H9 (cell line): ENCODE data around the gene ARHGAP22. TPM values are rescaled to one million over a fixed set of nuclear protein-coding genes. Genes with fewer than 3 reads are reported as not detected.
A peak's percentile ranks its signal among the peaks of the same experiment; 100 is the strongest.

Experiments
- DNase-seq: peaks from one replicate; pipeline ENCODE4 v3.0.0-alpha.2; 2017
- H2AFZ ChIP-seq: one replicate; pipeline ENCODE4 v1.6.1; 2013; ENCODE audit warnings: mild to moderate bottlenecking, low read length, control low read depth, moderate library complexity
- H2AK5ac ChIP-seq: 2 replicates; pipeline ENCODE4 v1.6.1; 2013; ENCODE audit warnings: low read length, control low read depth, mixed read lengths; ENCODE audit not compliant: insufficient read length
- H2BK120ac ChIP-seq: one replicate; pipeline ENCODE4 v1.6.1; 2013; ENCODE audit warnings: low read depth, mild to moderate bottlenecking, low read length, control low read depth, inconsistent platforms; ENCODE audit not compliant: poor library complexity, severe bottlenecking
- H2BK12ac ChIP-seq: 2 replicates; pipeline ENCODE4 v1.6.1; 2013; ENCODE audit warnings: low read length, control low read depth, mixed read lengths, low read depth; ENCODE audit not compliant: insufficient read length
- H2BK15ac ChIP-seq: 2 replicates; pipeline ENCODE4 v1.6.1; 2013; ENCODE audit warnings: low read depth, low read length, control low read depth
- H2BK20ac ChIP-seq: one replicate; pipeline ENCODE4 v1.6.1; 2013; ENCODE audit warnings: low read depth, mild to moderate bottlenecking, low read length, control low read depth, inconsistent platforms; ENCODE audit not compliant: poor library complexity, severe bottlenecking
- H2BK5ac ChIP-seq: 2 replicates; pipeline ENCODE4 v1.6.1; 2013; ENCODE audit warnings: low read length, control low read depth, mixed read lengths; ENCODE audit not compliant: insufficient read length
- H3K14ac ChIP-seq: 2 replicates; pipeline ENCODE4 v1.6.1; 2013; ENCODE audit warnings: low read length, control low read depth; ENCODE audit not compliant: insufficient read depth
- H3K18ac ChIP-seq: 2 replicates; pipeline ENCODE4 v1.6.1; 2013; ENCODE audit warnings: low read depth, mild to moderate bottlenecking, mixed read lengths, low read length, control low read depth; ENCODE audit not compliant: insufficient read length
- H3K23ac ChIP-seq: 2 replicates; pipeline ENCODE4 v1.6.1; 2013; ENCODE audit warnings: low read length, control low read depth, mixed read lengths, low read depth; ENCODE audit not compliant: insufficient read length
- H3K23me2 ChIP-seq: 2 replicates; pipeline ENCODE4 v1.6.1; 2013; ENCODE audit warnings: low read depth, mild to moderate bottlenecking, mixed read lengths, low read length, control low read depth; ENCODE audit not compliant: insufficient read length, poor library complexity, severe bottlenecking
- H3K27ac ChIP-seq: 2 replicates; pipeline ENCODE4 v1.5.1; 2013; ENCODE audit warnings: low read length, control low read depth, mixed read lengths, low read depth; ENCODE audit not compliant: insufficient read length
- H3K27me3 ChIP-seq: 2 replicates; pipeline ENCODE4 v1.6.1; 2013; ENCODE audit warnings: low read length, control low read depth, inconsistent platforms; ENCODE audit not compliant: insufficient read depth
- H3K4ac ChIP-seq: 2 replicates; pipeline ENCODE4 v1.6.1; 2013; ENCODE audit warnings: low read depth, mild to moderate bottlenecking, control low read depth, inconsistent platforms, low read length, moderate library complexity
- H3K4me1 ChIP-seq: 2 replicates; pipeline ENCODE4 v1.6.1; 2013; ENCODE audit warnings: low read length, control low read depth, inconsistent platforms; ENCODE audit not compliant: insufficient read depth
- H3K4me2 ChIP-seq: 2 replicates; pipeline ENCODE4 v1.6.1; 2013; ENCODE audit warnings: low read length, control low read depth, mixed read lengths; ENCODE audit not compliant: insufficient read length, insufficient read depth
- H3K56ac ChIP-seq: 2 replicates; pipeline ENCODE4 v1.6.1; 2013; ENCODE audit warnings: low read depth, mild to moderate bottlenecking, mixed read lengths, low read length, control low read depth; ENCODE audit not compliant: insufficient read length
- H3K79me1 ChIP-seq: 2 replicates; pipeline ENCODE4 v1.6.1; 2013; ENCODE audit warnings: low read depth, mild to moderate bottlenecking, moderate library complexity, low read length, control low read depth, inconsistent platforms; ENCODE audit not compliant: insufficient read depth, poor library complexity, severe bottlenecking
- H3K79me2 ChIP-seq: 2 replicates; pipeline ENCODE4 v1.6.1; 2013; ENCODE audit warnings: low read length, control low read depth, inconsistent platforms; ENCODE audit not compliant: insufficient read depth
- H3K9ac ChIP-seq: 2 replicates; pipeline ENCODE4 v1.6.1; 2013; ENCODE audit warnings: low read length, control low read depth, mixed read lengths; ENCODE audit not compliant: insufficient read length; ENCODE audit errors: extremely low read depth
- H3K9me3 ChIP-seq: one replicate; pipeline ENCODE4 v1.6.1; 2013; ENCODE audit warnings: low read depth, low read length, inconsistent platforms; ENCODE audit not compliant: control insufficient read depth
- H3T11ph ChIP-seq: one replicate; pipeline ENCODE4 v1.6.1; 2013; ENCODE audit warnings: mild to moderate bottlenecking, low read length, control low read depth, inconsistent platforms
- H4K20me1 ChIP-seq: one replicate; pipeline ENCODE4 v1.6.1; 2013; ENCODE audit not compliant: control insufficient read depth, insufficient read length, insufficient read depth
- H4K5ac ChIP-seq: 2 replicates; pipeline ENCODE4 v1.6.1; 2013; ENCODE audit warnings: low read depth, mild to moderate bottlenecking, mixed read lengths, low read length, control low read depth; ENCODE audit not compliant: insufficient read length
- H4K8ac ChIP-seq: replicated peaks from 2 replicates; pipeline ENCODE4 v1.6.1; 2013; ENCODE audit warnings: low read length, control low read depth, mixed read lengths, low read depth; ENCODE audit not compliant: insufficient read length
- H4K91ac ChIP-seq: 2 replicates; pipeline ENCODE4 v1.6.1; 2013; ENCODE audit warnings: low read depth, mild to moderate bottlenecking, moderate library complexity, mixed read lengths, low read length, control low read depth; ENCODE audit not compliant: insufficient read length
- H3K27ac Mint-ChIP-seq, 3 experiments: 2 replicates in 2 of 3; 3 replicates in 1 of 3; pipeline ENCODE4 v1.8.0; 2020 to 2021; ENCODE audit warnings: mixed read lengths in 3 of 3, mild to moderate bottlenecking in 1 of 3, moderate library complexity in 1 of 3
- H3K27me3 Mint-ChIP-seq: 2 replicates; pipeline ENCODE4 v1.8.0; 2021; ENCODE audit warnings: low read depth, mild to moderate bottlenecking, moderate library complexity, mixed read lengths
- H3K36me3 Mint-ChIP-seq, 3 experiments: 2 replicates in 2 of 3; 3 replicates in 1 of 3; pipeline ENCODE4 v1.8.0; 2020 to 2021; ENCODE audit warnings: low read depth in 3 of 3, mixed read lengths in 3 of 3; ENCODE audit not compliant: insufficient read depth in 1 of 3
- H3K4me1 Mint-ChIP-seq, 2 experiments: 2 replicates each; pipeline ENCODE4 v1.8.0; 2020; ENCODE audit warnings: mixed read lengths in 2 of 2
- H3K4me3 Mint-ChIP-seq, 2 experiments: 2 replicates in 1 of 2; 3 replicates in 1 of 2; pipeline ENCODE4 v1.8.0; 2020 to 2021; ENCODE audit warnings: mild to moderate bottlenecking in 2 of 2, mixed read lengths in 2 of 2, moderate library complexity in 1 of 2
- H3K9me3 Mint-ChIP-seq, 2 experiments: 2 replicates in 1 of 2; 3 replicates in 1 of 2; pipeline ENCODE4 v1.8.0; 2020; ENCODE audit warnings: mild to moderate bottlenecking in 2 of 2, mixed read lengths in 2 of 2, moderate library complexity in 1 of 2
- CTCF ChIP-seq: fragments of 200-600 bp; sonication (generic); conservative IDR thresholded peaks from 3 replicates; pipeline ENCODE4 v1.8.0; 2021; ENCODE audit warnings: antibody characterized with exemption, mild to moderate bottlenecking
- WGBS: extraction: QIAGEN DNeasy Blood & Tissue Kit; methylation state at CpG from one replicate; pipeline ENCODE4 v1.1.7; 2013; ENCODE audit warnings: missing lambda C conversion rate, low lambda C conversion rate, mixed read lengths; ENCODE audit not compliant: insufficient read length; ENCODE audit errors: extremely low coverage; 5-methylcytosine and 5-hydroxymethylcytosine counted together
- total RNA-seq: library from RNA; stranded (reverse); gene quantifications from 2 replicates; pipeline ENCODE4 v1.2.1, GENCODE V29; 2021

Gene ARHGAP22
- total RNA-seq, 1 experiment from 2014 or later: 7.4 TPM

- no peak overlapping the region for H3K4me2 ChIP-seq
- H3K27ac Mint-ChIP-seq: peak overlapping the region in 1 of 3 experiments; percentile 61; a peak in 2 of 7 replicates
- no CpG with 5 or more reads among the region's 15 CpGs for WGBS
- no peak overlapping the region for H2BK5ac ChIP-seq
- H3K18ac ChIP-seq: no peak overlapping the region
- no peaks in the 10 kb centered on the region for H3K9me3 Mint-ChIP-seq
- no peak overlapping the region for H2BK20ac ChIP-seq
- no peak overlapping the region for H4K5ac ChIP-seq
- H3K27me3 ChIP-seq: no peaks in the 10 kb centered on the region
- no peak overlapping the region for H3K9ac ChIP-seq
- no peak overlapping the region for H2BK12ac ChIP-seq
- H3K56ac ChIP-seq: no peak overlapping the region
- no peak overlapping the region for H3K4me3 Mint-ChIP-seq
- no peaks in the 10 kb centered on the region for H4K20me1 ChIP-seq
- H3K14ac ChIP-seq: no peak overlapping the region; the same call in 1 of the 2 replicates
- H2BK120ac ChIP-seq: no peak overlapping the region
- no peak overlapping the region for H2BK15ac ChIP-seq
- no peaks in the 10 kb centered on the region for H3K27me3 Mint-ChIP-seq
- H3K23me2 ChIP-seq: no peaks in the 10 kb centered on the region
- H3K79me1 ChIP-seq: no peaks in the 10 kb centered on the region
- no peaks in the 10 kb centered on the region for H3K79me2 ChIP-seq
- H3T11ph ChIP-seq: no peak overlapping the region
- TF ChIP-seq CTCF: no peak
- no peak overlapping the region for H2AK5ac ChIP-seq
- H3K4ac ChIP-seq: no peak overlapping the region
- no peak overlapping the region for H3K23ac ChIP-seq
- no peak for DNase-seq
- no peak overlapping the region for H4K8ac ChIP-seq
- no peak overlapping the region for H4K91ac ChIP-seq
- H3K27ac ChIP-seq: no peak overlapping the region
- no peak overlapping the region for H2AFZ ChIP-seq
- no peaks in the 10 kb centered on the region for H3K4me1 ChIP-seq
- H3K9me3 ChIP-seq: no peaks in the 10 kb centered on the region
- H3K36me3 Mint-ChIP-seq: peaks cover 2 to 4% (median 4%) of the 10 kb centered on the region in 3 experiments; a peak in 4 of 7 replicates
- H3K4me1 Mint-ChIP-seq: peaks cover 13 to 20% of the 10 kb centered on the region in 2 experiments; a peak in 3 of 4 replicates
Observed at GRCh38 chr10:48451969-48452878, 152.6 kb downstream of the ARHGAP22 start.
